Right cardiac atrium (tissue), 5 donors: ENCODE measurements around the gene ARHGAP10. TPM values are rescaled to one million over a fixed set of nuclear protein-coding genes. Genes with fewer than 3 reads are reported as not detected.
"Not testable (repeated sequence)": the region's sequence is repeated elsewhere in the genome, so short reads cannot be mapped to it uniquely, and the experiment has no call there.

Experiments
- ATAC-seq, 2 donors: fragments of 200-7000 bp; cut with Tn5 transposase; one replicate each; pipeline versions ENCODE4 v1.8.0 to v1.9.1; 2020; ENCODE audit warnings: moderate library complexity in 2 of 2, mild to moderate bottlenecking in 1 of 2
- DNase-seq, 3 donors: peaks; one replicate each; pipeline ENCODE4 v3.0.0-alpha.2; 2020
- H3K27ac ChIP-seq: one replicate; pipeline ENCODE4 v1.5.1; 2013; ENCODE audit warnings: mild to moderate bottlenecking, low read length, control low read depth, moderate library complexity
- H3K27me3 ChIP-seq: one replicate; pipeline ENCODE4 v1.6.1; 2013; ENCODE audit not compliant: control insufficient read depth, insufficient read depth
- H3K4me1 ChIP-seq: one replicate; pipeline ENCODE4 v1.6.1; 2013; ENCODE audit warnings: low read length; ENCODE audit not compliant: control insufficient read depth, insufficient read depth
- H3K4me3 ChIP-seq: one replicate; pipeline ENCODE4 v1.5.1; 2013; ENCODE audit warnings: low read length, control low read depth
- H3K9me3 ChIP-seq: one replicate; pipeline ENCODE4 v1.6.1; 2013; ENCODE audit warnings: low read length; ENCODE audit not compliant: control insufficient read depth
- WGBS: extraction: QIAGEN DNeasy Blood & Tissue Kit; methylation state at CpG from one replicate; pipeline ENCODE4 v1.1.7; 2013; 5-methylcytosine and 5-hydroxymethylcytosine counted together
- intact Hi-C, 4 donors: fragments of 100-400 bp; cut with DNase I; formaldehyde crosslinking; loops; one replicate each; pipeline versions ENCODE4 v1.11.0 to v1.14.0; 2022 to 2023
- polyA plus RNA-seq: library from polyadenylated mRNA; stranded (reverse); fragments of 200-250 nt; gene quantifications from one replicate; pipeline ENCODE4 v1.2.3, GENCODE V29; 2013
- total RNA-seq, 4 donors: library from RNA; stranded (reverse); fragmentation: NEBNext Ultra II Directional; extraction: Animal tissue kit (Norgen Biotek cat#: 25700); gene quantifications; one replicate each; pipeline ENCODE4 v1.2.1, GENCODE V29; 2021
- donor health status: healthy with polysubstance abuse.
- donor health status: DM: no; HTN: yes; CAD: no.
- donor health status: DM: no; HTN: no; CAD: no.
- donor health status: DM: no; HTN: yes; CAD: no; lungs with severe emphysema.
- donor health status: DM: yes; HTN: yes; CAD: no.

ARHGAP10 gene
- total and polyA plus RNA-seq, 5 donors = 36.7 to 54.1 (median 47.3) TPM

- DNase-seq (no peak), ATAC-seq (no peak)
- H3K9me3 ChIP-seq = no peaks in the 10 kb centered on the region
- peaks cover 1% of the 10 kb centered on the region for H3K4me1 ChIP-seq
- H3K27ac ChIP-seq = no peak overlapping the region
- intact Hi-C loops = no loop called here
- no peaks in the 10 kb centered on the region for H3K27me3 ChIP-seq
- no peak overlapping the region for H3K4me3 ChIP-seq
- 80% methylated on average over 2 of the region's 2 CpGs for WGBS
These were observed 346.2 kb downstream of the ARHGAP10 start for GRCh38 chr4:148078061-148078460.

GRCh38 chr4:148079961-148080360, 348.1 kb downstream of the ARHGAP10 start:
- no peaks in the 10 kb centered on the region for H3K9me3 ChIP-seq
- DNase-seq (no peak), ATAC-seq (peak in 1 of 2 donors; percentile 37)
- intact Hi-C loops = no loop called here
- H3K27me3 ChIP-seq = no peaks in the 10 kb centered on the region
- WGBS = 59% methylated on average over 7 of the region's 7 CpGs
- no peak overlapping the region for H3K27ac ChIP-seq
- H3K4me3 ChIP-seq = no peak overlapping the region
- peaks cover 1% of the 10 kb centered on the region for H3K4me1 ChIP-seq

GRCh38 chr4:148081267-148081666, 349.4 kb downstream of the ARHGAP10 start:
- Histone ChIP-seq H3K4me1 (peaks cover 1% of the 10 kb centered on the region), H3K4me3 (no peak overlapping the region), H3K27ac (no peak overlapping the region), H3K27me3 (no peaks in the 10 kb centered on the region), H3K9me3 (no peaks in the 10 kb centered on the region)
- DNase-seq (no peak), ATAC-seq (no peak)
- intact Hi-C loops = no loop called here
- WGBS = 98% methylated on average over 12 of the region's 12 CpGs

DNA sequence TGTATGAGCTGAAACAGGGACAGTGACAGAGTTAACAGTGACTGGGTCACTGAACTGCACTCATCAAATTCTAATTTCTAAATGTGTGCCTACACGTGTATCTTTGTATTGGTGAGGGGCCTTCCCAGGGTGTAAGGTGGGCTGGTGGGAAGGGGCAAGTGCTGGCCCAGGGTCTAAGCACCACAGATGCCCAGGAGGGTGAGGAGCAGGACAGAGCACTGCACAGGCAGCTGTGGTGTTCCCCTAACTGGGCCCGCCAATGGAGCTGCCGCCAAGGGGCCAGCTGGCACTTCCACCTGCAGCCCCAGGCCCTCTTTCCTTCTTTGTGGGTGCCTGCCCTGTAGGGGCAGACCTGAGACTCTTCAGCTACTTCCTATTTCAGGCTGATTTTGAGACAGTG, 349.9 kb downstream of the ARHGAP10 start:
- H3K4me3 ChIP-seq = no peak overlapping the region
- no peak for DNase-seq
- intact Hi-C loops = no loop called here
- ATAC-seq = no peak
- H3K9me3 ChIP-seq = no peaks in the 10 kb centered on the region
- no peak overlapping the region for H3K27ac ChIP-seq
- H3K27me3 ChIP-seq = no peaks in the 10 kb centered on the region
- H3K4me1 ChIP-seq = peaks cover 1% of the 10 kb centered on the region
- WGBS = 98% methylated on average over 3 of the region's 3 CpGs

DNA sequence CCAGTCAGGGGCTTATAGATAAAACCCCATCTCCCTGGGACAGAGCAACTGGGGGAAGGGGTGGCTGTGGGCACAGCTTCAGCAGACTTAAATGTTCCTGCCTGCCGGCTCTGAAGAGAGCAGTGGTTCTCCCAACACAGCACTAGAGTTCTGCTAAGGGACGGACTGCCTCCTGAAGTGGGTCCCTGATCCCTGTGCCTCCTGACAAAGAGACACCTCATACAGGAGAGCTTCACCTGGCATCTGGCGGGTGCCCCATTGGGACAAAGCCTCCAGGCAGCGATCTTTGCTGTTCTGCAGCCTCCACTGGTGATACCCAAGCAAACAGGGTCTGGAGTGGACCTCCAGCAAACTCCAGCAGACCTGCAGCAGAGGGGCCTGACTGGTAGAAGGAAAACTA, 351.2 kb downstream of the ARHGAP10 start:
- WGBS = over 99% methylated on average over 4 of the region's 4 CpGs
- H3K4me3 ChIP-seq, intact Hi-C loops, H3K27ac ChIP-seq, H3K4me1 ChIP-seq, ATAC-seq, DNase-seq, H3K9me3 ChIP-seq, H3K27me3 ChIP-seq: not testable (repeated sequence)

- intact Hi-C loops = no loop called here
- WGBS = 94% methylated on average over 6 of the region's 6 CpGs
- H3K9me3 ChIP-seq = no peaks in the 10 kb centered on the region
- H3K27me3 ChIP-seq = no peaks in the 10 kb centered on the region
- peak; percentile 44 to 53 for ATAC-seq
- no peak overlapping the region for H3K4me3 ChIP-seq
- H3K4me1 ChIP-seq = peaks cover 4% of the 10 kb centered on the region
- H3K27ac ChIP-seq = no peak overlapping the region
- no peak for DNase-seq
These were observed 357.7 kb downstream of the ARHGAP10 start for GRCh38 chr4:148089624-148090023.

GRCh38 chr4:148090029-148090428, 358.1 kb downstream of the ARHGAP10 start:
- DNase-seq = no peak
- Histone ChIP-seq H3K4me1 (peaks cover 4% of the 10 kb centered on the region), H3K9me3 (no peaks in the 10 kb centered on the region), H3K27ac (no peak overlapping the region), H3K4me3 (no peak overlapping the region), H3K27me3 (no peaks in the 10 kb centered on the region)
- intact Hi-C loops = no loop called here
- ATAC-seq = peak in 1 of 2 donors; percentile 25
- WGBS = 91% methylated on average over 6 of the region's 6 CpGs

GRCh38 chr4:148090503-148091476, 358.9 kb downstream of the ARHGAP10 start:
- H3K4me3 ChIP-seq = no peak overlapping the region
- H3K9me3 ChIP-seq = no peaks in the 10 kb centered on the region
- WGBS = 93% methylated on average over 17 of the region's 17 CpGs
- H3K27ac ChIP-seq = no peak overlapping the region
- intact Hi-C loops = no loop called here
- H3K4me1 ChIP-seq = peaks cover 4% of the 10 kb centered on the region
- ATAC-seq = peak; percentile 14 to 20
- no peak for DNase-seq
- H3K27me3 ChIP-seq = no peaks in the 10 kb centered on the region

DNA sequence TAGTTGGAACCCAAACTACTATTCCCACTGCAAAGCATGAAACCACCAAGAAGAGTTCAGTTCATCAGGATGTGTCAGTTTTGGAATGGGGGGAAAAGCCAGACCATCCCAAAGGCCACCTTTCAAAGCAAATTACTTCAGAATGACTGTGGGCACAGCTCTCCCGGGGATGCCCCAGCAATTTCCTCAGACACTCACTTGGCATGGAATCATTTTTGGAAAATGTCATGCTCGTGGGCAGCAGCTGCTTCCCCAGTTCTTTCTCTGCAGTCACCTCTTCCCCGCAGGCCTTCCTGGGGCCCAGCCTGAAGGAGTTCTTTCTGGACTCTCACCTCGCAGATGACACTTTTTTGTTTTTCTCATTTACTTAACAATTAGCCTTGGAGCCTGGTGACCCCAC, 360.0 kb downstream of the ARHGAP10 start:
- Histone ChIP-seq H3K4me1 (peaks cover 4% of the 10 kb centered on the region), H3K27me3 (no peaks in the 10 kb centered on the region), H3K4me3 (no peak overlapping the region), H3K27ac (no peak overlapping the region), H3K9me3 (no peaks in the 10 kb centered on the region)
- intact Hi-C loops = no loop called here
- DNase-seq = no peak
- WGBS = 63% methylated on average over 4 of the region's 4 CpGs
- ATAC-seq = no peak

GRCh38 chr4:148092316-148093014, 360.6 kb downstream of the ARHGAP10 start:
- DNase-seq (no peak), ATAC-seq (no peak)
- Histone ChIP-seq H3K4me3 (no peak overlapping the region), H3K27ac (no peak overlapping the region), H3K27me3 (no peaks in the 10 kb centered on the region), H3K4me1 (peaks cover 4% of the 10 kb centered on the region), H3K9me3 (no peaks in the 10 kb centered on the region)
- WGBS = 97% methylated on average over 11 of the region's 11 CpGs
- intact Hi-C loops = no loop called here

GRCh38 chr4:148093065-148093464, 361.2 kb downstream of the ARHGAP10 start:
- ATAC-seq = no peak
- intact Hi-C loops = no loop called here
- peak in 1 of 3 donors; percentile 36 for DNase-seq
- Histone ChIP-seq H3K27me3 (no peaks in the 10 kb centered on the region), H3K4me1 (peaks cover 4% of the 10 kb centered on the region), H3K4me3 (no peak overlapping the region), H3K27ac (no peak overlapping the region), H3K9me3 (no peaks in the 10 kb centered on the region)
- 92% methylated on average over 5 of the region's 5 CpGs for WGBS
